Endothelial cell of umbilical vein (primary cell): ENCODE results near the gene CAPN12. TPM values are rescaled to one million over a fixed set of nuclear protein-coding genes. Genes with fewer than 3 reads are reported as not detected.

Source experiments
- BruUV-seq: library from RNA; stranded (reverse); fragments of 400-500 nt; replicated peaks from 2 replicates; lab custom pipeline; 2021; lab: Mats Ljungman, UMichigan
- CTCF ChIA-PET: fragments of 300-600, 350-600 bp; sonication (Branson Sonifier 250); formaldehyde crosslinking; loops from one replicate; lab custom pipeline; 2021; ENCODE audit warnings: antibody characterized with exemption, inconsistent platforms; lab: Charles Lee
- POLR2A ChIA-PET: fragments of 300-600, 350-600 bp; sonication (Branson Sonifier 250); formaldehyde crosslinking; loops from one replicate; lab custom pipeline; 2021; ENCODE audit warnings: antibody characterized with exemption, inconsistent platforms; lab: Charles Lee
- DNase-seq: peaks from one replicate; pipeline ENCODE4 v3.0.0-alpha.2; 2011; ENCODE audit warnings: low read depth, low spot score
- FAIRE-seq: peaks from 2 replicates; lab custom pipeline; 2011; peaks lifted over from hg19 to GRCh38; lab: Jason Lieb, UNC
- H2AFZ ChIP-seq: 2 replicates; pipeline ENCODE4 v1.6.0; 2012; ENCODE audit warnings: low read depth, low read length, control low read depth, inconsistent platforms
- H3K27ac ChIP-seq: 2 replicates; pipeline ENCODE4 v1.5.1; 2011; ENCODE audit warnings: low read depth, mild to moderate bottlenecking, control low read depth, low read length, moderate library complexity; ENCODE audit not compliant: insufficient read depth
- H3K27me3 ChIP-seq, 2 experiments: 2 replicates each; pipeline versions ENCODE4 v1.6.0 to v1.6.1; 2011; ENCODE audit warnings: low read length in 2 of 2, mixed read lengths in 1 of 2; ENCODE audit not compliant: control insufficient read depth in 2 of 2, insufficient read depth in 2 of 2
- H3K36me3 ChIP-seq, 2 experiments: 2 replicates in 1 of 2; 3 replicates in 1 of 2; pipeline ENCODE4 v1.5.1; 2011; ENCODE audit warnings: low read length in 2 of 2, mild to moderate bottlenecking in 1 of 2, moderate library complexity in 1 of 2; ENCODE audit not compliant: control insufficient read depth in 2 of 2, insufficient read depth in 2 of 2; ENCODE audit errors: extremely low read depth in 1 of 2
- H3K4me1 ChIP-seq: 3 replicates; pipeline ENCODE4 v1.5.1; 2011; ENCODE audit warnings: mild to moderate bottlenecking, low read length; ENCODE audit not compliant: control insufficient read depth, insufficient read depth; ENCODE audit errors: extremely low read depth
- H3K4me2 ChIP-seq: 2 replicates; pipeline ENCODE4 v1.6.1; 2011; ENCODE audit warnings: low read length, control low read depth, mixed read lengths; ENCODE audit not compliant: insufficient read depth
- H3K4me3 ChIP-seq, 3 experiments: fragments of 200-600 bp in 1 of 3; sonication (generic), shearing (Covaris generic) in 1 of 3; replicated peaks in 1 of 3; 2 replicates each; pipeline ENCODE4 v1.5.1; 2011 to 2016; ENCODE audit warnings: control low read depth in 3 of 3, low read length in 3 of 3, mild to moderate bottlenecking in 2 of 3, inconsistent platforms in 1 of 3, low read depth in 1 of 3, moderate library complexity in 1 of 3; ENCODE audit not compliant: insufficient read depth in 1 of 3
- H3K79me2 ChIP-seq: 2 replicates; pipeline ENCODE4 v1.6.0; 2012; ENCODE audit warnings: low read length, inconsistent platforms; ENCODE audit not compliant: control insufficient read depth, insufficient read depth
- H3K9ac ChIP-seq: replicated peaks from 2 replicates; pipeline ENCODE3; 2011; ENCODE audit warnings: low read length, control low read depth; ENCODE audit not compliant: insufficient read depth; ENCODE audit errors: extremely low read depth
- H3K9me1 ChIP-seq: replicated peaks from 3 replicates; pipeline ENCODE4 v1.6.0; 2011; ENCODE audit warnings: mild to moderate bottlenecking, low read length; ENCODE audit not compliant: control insufficient read depth, insufficient read depth; ENCODE audit errors: extremely low read depth
- H3K9me3 ChIP-seq: replicated peaks from 2 replicates; pipeline ENCODE4 v1.5.1; 2012; ENCODE audit warnings: low read length, inconsistent platforms; ENCODE audit not compliant: control insufficient read depth, insufficient read depth
- H4K20me1 ChIP-seq: replicated peaks from 2 replicates; pipeline ENCODE3; 2011; ENCODE audit warnings: mild to moderate bottlenecking, low read length; ENCODE audit not compliant: control insufficient read depth, insufficient read depth; ENCODE audit errors: extremely low read depth
- MAX ChIP-seq: IDR thresholded peaks from 2 replicates; pipeline ENCODE4 v1.6.1; 2011; ENCODE audit not compliant: insufficient read depth, insufficient read length
- MYC ChIP-seq: IDR thresholded peaks from one replicate; pipeline ENCODE4 v1.6.1; 2011; ENCODE audit warnings: mild to moderate bottlenecking, low read depth, low read length
- POLR2AphosphoS5 ChIP-seq: IDR thresholded peaks from 2 replicates; pipeline ENCODE4 v1.6.1; 2012; ENCODE audit warnings: low read depth, mild to moderate bottlenecking, control low read depth, low read length, moderate library complexity; ENCODE audit not compliant: insufficient read depth
- dilution Hi-C: fragments of 300-500 bp; cut with MboI; formaldehyde crosslinking; loops from one replicate; pipeline ENCODE4 v1.15.0; 2019; ENCODE audit warnings: low sequenced_read_pairs; ENCODE audit not compliant: extremely low pct_ligation_motif_present
- intact Hi-C: fragments of 100-400 bp; cut with micrococcal nuclease; formaldehyde crosslinking; loops from one replicate; pipeline ENCODE4 v1.10.0; 2022
- polyA plus RNA-seq, 4 experiments: library from polyadenylated mRNA; depleted of rRNA in 3 of 4; stranded (reverse) in 3 of 4; unstranded in 1 of 4; fragments of >200 nt; gene quantifications; 2 replicates each; pipeline versions ENCODE4 v1.2.1 to v1.2.3, GENCODE V29; 2011 to 2012; ENCODE audit warnings: missing spikeins in 1 of 4
- total RNA-seq: library from RNA; stranded (reverse); gene quantifications from 2 replicates; pipeline ENCODE4 v1.2.3, GENCODE V29; 2021

CAPN12 gene
- total and polyA plus RNA-seq, 2 donors (not counting 3 experiments of a cell fraction or from before 2014, with no cell fraction given) = 0.35 TPM; not detected in 1

- Histone ChIP-seq H2AFZ (no peak overlapping the region), H3K27ac (no peak overlapping the region), H4K20me1 (no peaks in the 10 kb centered on the region), H3K4me2 (no peak overlapping the region), H3K9ac (no peak overlapping the region), H3K4me3 (no peak overlapping the region), H3K9me1 (no peaks in the 10 kb centered on the region), H3K4me1 (no peaks in the 10 kb centered on the region), H3K9me3 (no peaks in the 10 kb centered on the region), H3K36me3 (no peaks in the 10 kb centered on the region), H3K79me2 (no peaks in the 10 kb centered on the region), H3K27me3 (no peaks in the 10 kb centered on the region)
- ChIA-PET POLR2A (no interaction called here), CTCF (no interaction called here)
- DNase-seq (no peak), FAIRE-seq (no peak)
- BruUV-seq = no TSS peak
- no peak for TF ChIP-seq MAX
- dilution Hi-C loops (no loop called here), intact Hi-C loops (no loop called here)
Observed at GRCh38 chr19:38740932-38741331, 3.3 kb downstream of the CAPN12 start.

GRCh38 chr19:38740257-38740592, 4.0 kb downstream of the CAPN12 start:
- no peak overlapping the region for H3K27ac ChIP-seq
- H4K20me1 ChIP-seq = no peaks in the 10 kb centered on the region
- no peak overlapping the region for H3K4me3 ChIP-seq
- no peaks in the 10 kb centered on the region for H3K27me3 ChIP-seq
- H2AFZ ChIP-seq = no peak overlapping the region
- dilution Hi-C loops (no loop called here), intact Hi-C loops (no loop called here)
- H3K9me1 ChIP-seq = no peaks in the 10 kb centered on the region
- BruUV-seq = no TSS peak
- DNase-seq (no peak), FAIRE-seq (no peak)
- ChIA-PET POLR2A (no interaction called here), CTCF (no interaction called here)
- H3K9me3 ChIP-seq = no peaks in the 10 kb centered on the region
- no peak overlapping the region for H3K9ac ChIP-seq
- H3K36me3 ChIP-seq = no peaks in the 10 kb centered on the region
- no peak overlapping the region for H3K4me2 ChIP-seq
- H3K4me1 ChIP-seq = no peaks in the 10 kb centered on the region
- no peaks in the 10 kb centered on the region for H3K79me2 ChIP-seq
- TF ChIP-seq MAX = no peak
- no peak for TF ChIP-seq MYC
- no peak for TF ChIP-seq POLR2AphosphoS5
